Vagina (tissue), 2 donors: ENCODE data around the gene DSCAML1. TPM values are rescaled to one million over a fixed set of nuclear protein-coding genes. Genes with fewer than 3 reads are reported as not detected.

Experiments used
- DNase-seq, 2 donors: peaks; one replicate each; pipeline ENCODE4 v3.0.0-alpha.2; 2017; ENCODE audit errors: extremely low spot score in 2 of 2
- H3K27ac ChIP-seq: fragments of 200-600 bp; sonication (generic); one replicate; pipeline ENCODE4 v1.5.1; 2019
- H3K27me3 ChIP-seq: fragments of 200-600 bp; sonication (generic); one replicate; pipeline ENCODE4 v1.5.1; 2019
- H3K36me3 ChIP-seq, 2 donors: fragments of 200-600 bp; sonication (generic); one replicate each; pipeline ENCODE4 v1.5.1; 2017 to 2019
- H3K4me1 ChIP-seq: fragments of 200-600 bp; sonication (generic); one replicate; pipeline ENCODE4 v1.5.1; 2019
- H3K4me3 ChIP-seq, 2 donors: fragments of 200-600 bp; sonication (generic); 1 replicate in 1 of 2; 2 replicates in 1 of 2; pipeline ENCODE4 v1.5.1; 2016 to 2019
- H3K9me3 ChIP-seq: fragments of 200-600 bp; sonication (generic); one replicate; pipeline ENCODE4 v1.5.1; 2019
- POLR2A ChIP-seq, 2 donors: fragments of 450-650 bp; IDR thresholded peaks; one replicate each; pipeline ENCODE4 v1.6.1; 2017; ENCODE audit warnings: antibody characterized with exemption in 2 of 2, mild to moderate bottlenecking in 2 of 2, moderate library complexity in 2 of 2
- POLR2AphosphoS5 ChIP-seq, 2 donors: sonication (generic); formaldehyde crosslinking; IDR thresholded peaks; one replicate each; pipeline ENCODE4 v1.9.0; 2017; ENCODE audit warnings: antibody characterized with exemption in 2 of 2, mild to moderate bottlenecking in 2 of 2, low read depth in 1 of 2; ENCODE audit not compliant: insufficient read depth in 1 of 2
- intact Hi-C: fragments of 100-400 bp; cut with DNase I; formaldehyde crosslinking; loops from one replicate; pipeline ENCODE4 v1.15.1; 2023
- total RNA-seq: library from RNA; depleted of rRNA; stranded (reverse); fragments of >200 nt; gene quantifications from one replicate; pipeline ENCODE4 v1.2.3, GENCODE V29; 2016
- TF ChIP-seq, protein P1 (sequence below), 3 experiments: fragments of 450-650 bp in 2 of 3; fragments of 200-600 bp in 1 of 3; sonication (generic) in 1 of 3; IDR thresholded peaks; one replicate each; pipeline ENCODE4 v1.5.1; 2017 to 2019; ENCODE audit warnings: antibody characterized with exemption in 3 of 3, mild to moderate bottlenecking in 2 of 3, moderate library complexity in 2 of 3

DSCAML1 gene
- total RNA-seq, 1 donor from 2014 or later: 0.25 TPM

DNA sequence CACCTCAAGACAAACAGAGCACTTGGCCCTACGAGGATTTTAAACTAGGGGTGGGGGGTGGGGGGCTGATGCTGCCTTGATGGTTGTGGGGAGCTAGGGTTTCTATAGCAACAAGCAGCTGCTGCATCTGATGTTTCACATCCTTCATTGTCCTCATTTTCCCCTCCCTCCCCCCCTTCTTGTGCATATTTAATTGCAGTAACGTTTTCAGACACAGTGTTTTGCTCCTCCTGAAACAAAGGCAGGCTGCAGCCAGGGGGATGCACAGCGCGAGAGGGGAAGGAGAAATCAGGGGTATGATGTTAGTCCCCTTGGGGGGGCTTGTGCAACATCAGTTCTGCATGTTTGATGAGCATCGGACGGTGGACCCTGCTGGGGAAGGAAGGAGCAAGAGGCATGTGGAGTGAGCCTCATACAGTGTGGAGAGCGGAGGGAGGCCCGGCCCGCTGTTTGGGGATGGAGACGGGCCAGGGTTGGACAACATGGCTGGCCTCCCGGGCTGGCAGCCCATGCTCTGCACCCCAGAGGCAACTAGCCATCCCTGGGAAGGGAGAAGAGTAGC is 261.1 kb downstream of the DSCAML1 start:
- Histone ChIP-seq H3K4me1 (peaks cover 11% of the 10 kb centered on the region), H3K4me3 (no peak overlapping the region), H3K27me3 (no peaks in the 10 kb centered on the region), H3K27ac (no peak overlapping the region), H3K36me3 (no peaks in the 10 kb centered on the region), H3K9me3 (no peaks in the 10 kb centered on the region)
- no peak for DNase-seq
- TF ChIP-seq POLR2AphosphoS5 (IDR thresholded peaks at IDR 0.05; ENCODE audit: insufficient read depth in 1 of 2, low read depth in 1 of 2) (no peak), POLR2A (IDR thresholded peaks at IDR 0.05) (no peak)
- TF ChIP-seq, protein P1, sequence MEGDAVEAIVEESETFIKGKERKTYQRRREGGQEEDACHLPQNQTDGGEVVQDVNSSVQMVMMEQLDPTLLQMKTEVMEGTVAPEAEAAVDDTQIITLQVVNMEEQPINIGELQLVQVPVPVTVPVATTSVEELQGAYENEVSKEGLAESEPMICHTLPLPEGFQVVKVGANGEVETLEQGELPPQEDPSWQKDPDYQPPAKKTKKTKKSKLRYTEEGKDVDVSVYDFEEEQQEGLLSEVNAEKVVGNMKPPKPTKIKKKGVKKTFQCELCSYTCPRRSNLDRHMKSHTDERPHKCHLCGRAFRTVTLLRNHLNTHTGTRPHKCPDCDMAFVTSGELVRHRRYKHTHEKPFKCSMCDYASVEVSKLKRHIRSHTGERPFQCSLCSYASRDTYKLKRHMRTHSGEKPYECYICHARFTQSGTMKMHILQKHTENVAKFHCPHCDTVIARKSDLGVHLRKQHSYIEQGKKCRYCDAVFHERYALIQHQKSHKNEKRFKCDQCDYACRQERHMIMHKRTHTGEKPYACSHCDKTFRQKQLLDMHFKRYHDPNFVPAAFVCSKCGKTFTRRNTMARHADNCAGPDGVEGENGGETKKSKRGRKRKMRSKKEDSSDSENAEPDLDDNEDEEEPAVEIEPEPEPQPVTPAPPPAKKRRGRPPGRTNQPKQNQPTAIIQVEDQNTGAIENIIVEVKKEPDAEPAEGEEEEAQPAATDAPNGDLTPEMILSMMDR (IDR thresholded peaks at IDR 0.05): no peak
- intact Hi-C loops: no loop called here

DNA sequence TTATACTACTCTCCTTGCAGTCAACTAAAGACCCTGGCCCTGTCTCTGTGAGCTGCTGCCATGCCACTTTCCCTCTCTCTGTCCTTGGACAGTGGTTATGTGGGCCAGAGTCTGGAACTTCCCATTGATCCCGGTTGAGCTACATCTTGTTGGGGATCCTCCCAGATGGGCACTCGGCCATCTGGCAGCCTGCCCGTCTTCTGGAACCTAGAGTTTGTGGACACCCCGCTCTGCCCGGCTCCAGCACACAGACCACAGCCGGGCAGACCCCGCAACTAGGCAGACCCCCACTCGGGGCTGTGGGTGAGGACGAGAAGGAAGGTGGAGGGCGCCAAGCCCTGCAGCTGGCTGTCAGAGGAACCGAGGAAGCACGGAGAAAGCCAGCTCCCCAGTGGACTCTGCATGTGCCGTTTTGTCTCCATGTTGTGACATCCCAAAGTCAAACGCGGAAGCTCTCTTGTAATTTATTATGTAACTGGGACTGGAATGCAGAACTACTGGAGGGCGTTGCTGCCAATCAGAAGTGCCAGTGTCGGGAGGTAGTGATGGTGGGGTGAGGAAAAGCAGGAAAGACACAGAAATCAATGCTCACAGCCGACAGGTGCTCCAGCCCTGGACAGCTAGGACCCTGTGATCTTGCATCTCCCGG is 261.7 kb downstream of the DSCAML1 start:
- no peak for DNase-seq
- intact Hi-C loops: no loop called here
- TF ChIP-seq POLR2AphosphoS5 (IDR thresholded peaks at IDR 0.05; ENCODE audit: insufficient read depth in 1 of 2, low read depth in 1 of 2): no peak
- TF ChIP-seq POLR2A (IDR thresholded peaks at IDR 0.05): no peak
- TF ChIP-seq, protein P1 (IDR thresholded peaks at IDR 0.05): no peak
- Histone ChIP-seq H3K4me3 (peak overlapping the region; percentile 6 to 26), H3K27me3 (no peaks in the 10 kb centered on the region), H3K36me3 (no peaks in the 10 kb centered on the region), H3K4me1 (peaks cover 11% of the 10 kb centered on the region), H3K27ac (no peak overlapping the region), H3K9me3 (no peaks in the 10 kb centered on the region)

DNA sequence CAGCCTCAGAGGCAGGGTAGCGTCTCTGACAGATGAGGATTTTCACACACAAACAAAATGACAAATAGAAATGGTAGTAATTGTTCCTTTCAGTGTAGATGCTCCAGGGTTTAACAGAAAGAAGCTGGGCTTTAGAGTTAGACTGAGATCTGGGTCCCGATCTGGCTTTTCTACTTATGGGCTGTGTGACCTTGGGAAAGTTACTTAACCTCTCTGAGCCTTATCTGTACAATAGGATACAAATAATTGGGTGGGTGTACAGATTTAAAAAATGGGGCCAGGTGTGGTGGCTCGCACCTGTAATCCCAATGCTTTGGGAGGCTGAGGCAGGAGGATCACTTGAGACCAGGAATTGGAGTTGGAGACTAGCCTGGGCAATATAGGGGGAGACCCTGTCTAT is 264.4 kb downstream of the DSCAML1 start:
- H3K4me1 ChIP-seq: peaks cover 11% of the 10 kb centered on the region

DNA sequence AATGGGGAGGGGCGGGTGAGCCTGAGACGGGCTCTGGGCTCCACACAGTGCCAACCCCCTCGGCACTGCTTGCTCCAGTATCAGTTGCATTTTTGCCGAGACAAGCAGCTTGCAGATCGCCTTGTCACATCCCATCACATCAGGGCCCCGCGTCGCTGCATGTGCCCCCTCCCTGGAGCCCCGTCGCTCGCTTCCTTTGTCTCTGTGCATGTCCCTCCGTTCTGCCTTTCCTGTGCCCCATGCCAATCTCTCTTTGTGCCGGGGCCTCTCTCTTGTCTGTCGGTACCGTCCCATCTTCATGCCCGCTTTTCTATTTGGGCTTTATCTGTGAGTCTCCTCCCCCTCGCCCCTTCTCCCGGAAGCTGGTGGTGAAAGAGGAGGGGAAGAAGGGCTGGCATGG is 267.2 kb downstream of the DSCAML1 start:
- Histone ChIP-seq H3K36me3 (no peaks in the 10 kb centered on the region), H3K27me3 (no peaks in the 10 kb centered on the region), H3K4me1 (peaks cover under 1% of the 10 kb centered on the region), H3K27ac (no peak overlapping the region), H3K9me3 (no peaks in the 10 kb centered on the region), H3K4me3 (no peak overlapping the region)
- DNase-seq: no peak
- TF ChIP-seq POLR2A (IDR thresholded peaks at IDR 0.05) (no peak), POLR2AphosphoS5 (IDR thresholded peaks at IDR 0.05; ENCODE audit: insufficient read depth in 1 of 2, low read depth in 1 of 2) (no peak)
- intact Hi-C loops: no loop called here

More for the DNA sequence above, 264.4 kb downstream of the DSCAML1 start:
- Histone ChIP-seq H3K27me3 (no peaks in the 10 kb centered on the region), H3K27ac (no peak overlapping the region), H3K36me3 (no peaks in the 10 kb centered on the region), H3K4me3 (no peak overlapping the region), H3K9me3 (no peaks in the 10 kb centered on the region)
- TF ChIP-seq, protein P1 (IDR thresholded peaks at IDR 0.05): no peak
- TF ChIP-seq POLR2A (IDR thresholded peaks at IDR 0.05) (no peak), POLR2AphosphoS5 (IDR thresholded peaks at IDR 0.05; ENCODE audit: insufficient read depth in 1 of 2, low read depth in 1 of 2) (no peak)
- intact Hi-C loops: no loop called here
- no peak for DNase-seq

DNA sequence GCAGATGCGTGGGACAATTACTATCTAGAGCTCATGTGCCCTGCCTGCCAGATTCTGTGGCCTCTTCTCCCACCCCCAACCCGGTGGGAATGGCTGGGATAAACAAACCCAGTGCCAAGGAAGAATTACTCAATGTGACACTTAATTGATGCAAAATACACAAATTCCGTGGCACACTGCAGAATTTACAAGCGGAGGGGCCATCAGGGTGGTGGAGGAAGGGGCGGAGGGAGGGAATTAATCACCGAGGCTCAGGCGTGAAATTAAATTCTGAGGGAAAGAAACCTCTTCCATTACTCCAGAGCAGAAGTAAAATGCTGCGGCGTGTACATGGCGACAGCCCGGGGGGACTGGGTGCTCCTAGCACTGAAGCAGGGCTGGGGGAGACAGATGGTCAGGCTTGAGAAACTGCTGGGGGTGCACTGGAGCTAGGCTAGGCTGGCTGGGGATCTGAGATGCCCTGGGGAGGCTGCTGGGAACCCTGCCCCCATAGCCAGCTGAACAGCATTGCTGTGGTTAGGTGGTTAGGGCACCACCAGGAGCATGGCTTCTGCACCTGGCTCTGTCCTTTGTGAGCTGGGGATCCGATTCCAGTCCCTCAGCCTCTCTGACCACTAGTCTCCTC is 268.8 kb downstream of the DSCAML1 start:
- no peak overlapping the region for H3K27ac ChIP-seq
- DNase-seq: no peak
- H3K4me3 ChIP-seq: no peak overlapping the region
- TF ChIP-seq, protein P1 (IDR thresholded peaks at IDR 0.05): no peak
- H3K9me3 ChIP-seq: no peaks in the 10 kb centered on the region
- no peaks in the 10 kb centered on the region for H3K36me3 ChIP-seq
- no peaks in the 10 kb centered on the region for H3K27me3 ChIP-seq
- no peaks in the 10 kb centered on the region for H3K4me1 ChIP-seq
- intact Hi-C loops: no loop called here
